ENCODE measurements around the gene DSG3. TPM values are rescaled to one million over a fixed set of nuclear protein-coding genes. Genes with fewer than 3 reads are reported as not detected.

The DSG3 gene
- total RNA-seq, 2 experiments from 2014 or later = not detected

DNA sequence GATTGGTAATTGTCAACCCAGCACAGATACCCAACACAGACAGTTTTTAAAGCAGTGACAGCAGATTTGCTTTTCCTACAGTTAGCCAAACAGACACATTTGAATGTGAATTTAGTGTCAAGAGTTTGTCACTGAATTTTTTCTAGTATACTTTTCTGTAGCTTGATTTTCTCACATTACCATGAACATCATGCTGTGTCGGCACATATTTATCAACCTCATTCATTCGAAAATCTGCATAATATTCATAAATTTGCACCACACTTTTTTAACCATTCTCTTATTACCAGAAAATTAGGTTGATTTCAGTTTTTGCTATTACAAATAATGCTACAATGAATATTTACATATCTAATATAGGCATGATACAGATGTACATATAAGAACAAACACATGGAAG is 27.0 kb upstream of the DSG3 start:
- no peak for DNase-seq
- H3K36me3 Mint-ChIP-seq = no peaks in the 10 kb centered on the region
- H3K27ac Mint-ChIP-seq = no peak overlapping the region
- no peaks in the 10 kb centered on the region for H3K27me3 Mint-ChIP-seq
- H3K4me1 Mint-ChIP-seq = no peaks in the 10 kb centered on the region
- H3K4me3 Mint-ChIP-seq = no peak overlapping the region
- H3K9me3 Mint-ChIP-seq = peaks cover 3% of the 10 kb centered on the region

GRCh38 chr18:31424383-31424988 is 23.1 kb upstream of the DSG3 start:
- Mint-ChIP-seq H3K27ac (no peak overlapping the region), H3K9me3 (no peaks in the 10 kb centered on the region), H3K27me3 (no peaks in the 10 kb centered on the region), H3K4me3 (no peak overlapping the region), H3K4me1 (no peaks in the 10 kb centered on the region), H3K36me3 (no peaks in the 10 kb centered on the region)
- peak; percentile 3 for DNase-seq

DNA sequence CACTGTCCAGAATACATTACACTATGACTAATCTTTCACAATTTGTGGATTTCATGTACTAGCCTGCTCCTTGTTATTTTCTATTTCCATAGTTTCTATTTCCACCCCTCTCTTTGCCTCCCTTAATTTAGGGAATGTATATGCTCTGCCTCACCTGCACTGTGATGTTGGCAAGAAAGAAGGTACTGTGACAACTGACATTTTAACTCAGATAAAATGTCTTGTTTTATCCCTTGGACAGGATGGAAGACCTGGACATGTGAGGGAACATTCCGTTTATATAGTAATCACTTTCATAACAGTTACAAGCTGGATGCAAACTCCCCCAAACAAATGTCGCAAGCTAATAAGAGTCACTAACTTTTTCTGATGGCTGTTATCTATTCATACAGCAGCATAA is 21.5 kb upstream of the DSG3 start:
- DNase-seq = no peak
- Mint-ChIP-seq H3K4me3 (no peak overlapping the region), H3K27ac (no peak overlapping the region), H3K4me1 (no peaks in the 10 kb centered on the region), H3K27me3 (no peaks in the 10 kb centered on the region), H3K9me3 (no peaks in the 10 kb centered on the region), H3K36me3 (no peaks in the 10 kb centered on the region)

GRCh38 chr18:31426871-31427406 is 20.6 kb upstream of the DSG3 start:
- Mint-ChIP-seq H3K27ac (no peak overlapping the region), H3K9me3 (no peaks in the 10 kb centered on the region), H3K4me1 (no peaks in the 10 kb centered on the region), H3K4me3 (no peak overlapping the region), H3K27me3 (no peaks in the 10 kb centered on the region), H3K36me3 (no peaks in the 10 kb centered on the region)
- no peak for DNase-seq

DNA sequence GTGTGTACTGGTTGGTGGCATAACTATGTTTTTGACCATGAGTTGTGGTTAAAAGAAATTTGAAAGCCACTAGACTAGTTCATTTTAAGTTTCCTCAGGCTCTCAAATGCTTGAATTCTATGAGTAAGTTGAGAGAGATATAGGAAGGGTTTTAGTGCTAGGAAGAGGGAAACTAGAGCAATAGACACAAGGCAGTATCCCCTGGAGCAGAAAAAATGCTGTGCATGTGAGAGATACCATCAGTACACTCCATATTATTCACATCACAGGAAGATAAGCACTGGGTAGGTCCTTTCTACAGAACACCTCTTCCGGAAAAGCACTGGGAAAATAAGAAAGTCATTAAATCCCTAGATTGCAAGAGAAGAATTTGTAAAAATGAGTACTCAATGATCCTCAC is 19.3 kb upstream of the DSG3 start:
- no peak for DNase-seq
- Mint-ChIP-seq H3K4me1 (no peaks in the 10 kb centered on the region), H3K9me3 (peaks cover 2% of the 10 kb centered on the region), H3K4me3 (no peak overlapping the region), H3K27ac (no peak overlapping the region), H3K27me3 (no peaks in the 10 kb centered on the region), H3K36me3 (no peaks in the 10 kb centered on the region)

GRCh38 chr18:31429623-31430022 is 17.9 kb upstream of the DSG3 start:
- Mint-ChIP-seq H3K9me3 (peaks cover 2% of the 10 kb centered on the region), H3K4me1 (no peaks in the 10 kb centered on the region), H3K36me3 (no peaks in the 10 kb centered on the region), H3K27me3 (no peaks in the 10 kb centered on the region), H3K27ac (no peak overlapping the region), H3K4me3 (no peak overlapping the region)
- DNase-seq = no peak

DNA sequence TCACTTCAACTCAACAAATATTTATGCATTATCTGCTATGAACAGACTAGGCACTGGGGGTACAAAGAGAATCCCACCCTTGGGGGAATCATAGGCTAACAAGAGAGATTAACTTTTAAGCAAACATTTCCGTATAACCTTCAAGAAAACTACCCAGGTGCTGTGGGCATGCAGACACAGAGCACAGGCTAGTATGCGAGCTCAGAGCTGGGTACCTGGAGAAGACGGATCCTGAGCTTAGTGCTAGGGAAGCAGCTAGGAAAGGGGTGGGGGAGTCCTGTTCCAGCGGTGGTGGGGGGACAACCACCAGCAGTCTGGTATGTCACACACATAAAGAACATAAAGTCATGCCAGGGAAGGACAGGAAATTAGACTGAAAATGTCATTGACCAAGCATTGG is 17.5 kb upstream of the DSG3 start:
- Mint-ChIP-seq H3K9me3 (peaks cover 2% of the 10 kb centered on the region), H3K27ac (no peak overlapping the region), H3K4me3 (no peak overlapping the region), H3K4me1 (no peaks in the 10 kb centered on the region), H3K27me3 (no peaks in the 10 kb centered on the region), H3K36me3 (no peaks in the 10 kb centered on the region)
- no peak for DNase-seq

GRCh38 chr18:31430554-31430953 is 17.0 kb upstream of the DSG3 start:
- Mint-ChIP-seq H3K4me1 (no peaks in the 10 kb centered on the region), H3K27ac (no peak overlapping the region), H3K4me3 (no peak overlapping the region), H3K27me3 (no peaks in the 10 kb centered on the region), H3K36me3 (no peaks in the 10 kb centered on the region), H3K9me3 (peaks cover 2% of the 10 kb centered on the region)
- DNase-seq = no peak

GRCh38 chr18:31432316-31432715 is 15.2 kb upstream of the DSG3 start:
- no peak overlapping the region for H3K4me3 Mint-ChIP-seq
- no peaks in the 10 kb centered on the region for H3K36me3 Mint-ChIP-seq

DNA sequence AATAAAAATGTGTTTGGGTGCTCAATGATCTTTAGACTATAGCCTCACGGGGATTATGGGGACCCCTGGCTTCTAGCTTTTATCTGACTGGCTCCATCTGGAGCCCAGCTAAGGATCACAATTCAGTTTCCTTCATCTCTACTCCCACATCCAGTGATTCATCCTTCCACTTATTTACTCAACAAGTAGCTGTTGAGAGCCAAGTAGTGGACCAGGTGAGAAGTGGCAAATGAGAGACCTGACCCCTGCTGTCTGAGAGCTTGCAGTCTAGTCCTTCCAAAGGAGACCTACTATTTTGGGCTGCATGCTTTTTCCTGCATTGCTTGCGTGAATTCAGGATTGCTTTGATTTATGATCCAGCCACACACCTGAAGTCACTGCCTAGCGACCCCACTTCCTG is 10.7 kb upstream of the DSG3 start:
- H3K4me1 Mint-ChIP-seq = no peaks in the 10 kb centered on the region
- H3K36me3 Mint-ChIP-seq = no peaks in the 10 kb centered on the region
- H3K27me3 Mint-ChIP-seq = no peaks in the 10 kb centered on the region
- no peak overlapping the region for H3K27ac Mint-ChIP-seq
- peaks cover 2% of the 10 kb centered on the region for H3K9me3 Mint-ChIP-seq
- H3K4me3 Mint-ChIP-seq = no peak overlapping the region
- DNase-seq = no peak

More at GRCh38 chr18:31432316-31432715, 15.2 kb upstream of the DSG3 start:
- H3K4me1 Mint-ChIP-seq = no peaks in the 10 kb centered on the region
- H3K27ac Mint-ChIP-seq = no peak overlapping the region
- no peaks in the 10 kb centered on the region for H3K27me3 Mint-ChIP-seq
- DNase-seq = no peak
- peaks cover 2% of the 10 kb centered on the region for H3K9me3 Mint-ChIP-seq

DNA sequence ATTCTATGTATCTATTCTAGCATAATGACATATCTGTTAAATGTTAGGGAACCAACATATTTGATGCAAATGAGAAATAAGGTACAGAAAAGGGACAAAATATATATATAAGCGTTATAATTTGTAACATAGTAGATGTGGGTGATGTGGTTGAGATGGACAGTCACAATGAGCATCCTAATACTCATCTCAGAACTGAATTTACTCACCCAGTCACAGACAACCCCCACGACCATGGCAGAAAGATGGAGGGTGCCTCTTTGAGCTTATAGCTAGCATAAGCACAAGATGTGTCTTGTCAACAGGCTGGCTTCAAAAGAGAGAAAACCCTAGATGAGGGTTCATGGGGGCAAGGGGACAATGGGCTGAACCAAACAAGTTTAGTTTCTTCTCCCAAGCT is 9.1 kb upstream of the DSG3 start:
- H3K9me3 Mint-ChIP-seq = no peaks in the 10 kb centered on the region
- H3K4me1 Mint-ChIP-seq = no peaks in the 10 kb centered on the region
- H3K27ac Mint-ChIP-seq = no peak overlapping the region
- H3K36me3 Mint-ChIP-seq = no peaks in the 10 kb centered on the region
- H3K27me3 Mint-ChIP-seq = no peaks in the 10 kb centered on the region
- no peak overlapping the region for H3K4me3 Mint-ChIP-seq
- DNase-seq = no peak

GRCh38 chr18:31439807-31440325 is 7.7 kb upstream of the DSG3 start:
- H3K36me3 Mint-ChIP-seq = no peaks in the 10 kb centered on the region
- H3K27me3 Mint-ChIP-seq = no peaks in the 10 kb centered on the region
- no peak overlapping the region for H3K4me3 Mint-ChIP-seq
- no peak for DNase-seq
- no peaks in the 10 kb centered on the region for H3K4me1 Mint-ChIP-seq
- no peak overlapping the region for H3K27ac Mint-ChIP-seq
- no peaks in the 10 kb centered on the region for H3K9me3 Mint-ChIP-seq

- Mint-ChIP-seq H3K4me3 (no peak overlapping the region), H3K27ac (no peak overlapping the region), H3K36me3 (no peaks in the 10 kb centered on the region), H3K27me3 (no peaks in the 10 kb centered on the region), H3K4me1 (no peaks in the 10 kb centered on the region), H3K9me3 (no peaks in the 10 kb centered on the region)
- no peak for DNase-seq
These were observed 6.8 kb upstream of the DSG3 start for GRCh38 chr18:31440787-31441186.

DNA sequence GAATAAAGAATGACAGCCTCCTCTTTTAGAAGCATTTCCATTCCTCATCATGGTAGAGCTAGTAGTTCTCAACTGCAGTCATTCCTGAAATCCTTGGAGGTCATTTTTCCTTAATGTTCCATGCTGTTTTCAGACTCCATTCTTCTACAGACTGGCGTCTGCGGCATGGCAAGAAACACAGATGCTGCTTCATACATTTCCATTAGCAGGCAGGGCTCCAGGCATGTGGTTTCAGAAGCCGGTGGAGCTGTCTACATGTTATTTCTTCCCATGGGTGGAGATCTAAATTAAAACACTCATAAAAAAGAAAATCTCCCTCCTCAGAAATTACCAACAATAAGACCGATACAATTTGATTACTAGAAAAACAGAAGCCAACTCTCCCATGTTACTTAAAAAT is 6.0 kb upstream of the DSG3 start:
- Mint-ChIP-seq H3K27me3 (no peaks in the 10 kb centered on the region), H3K27ac (no peak overlapping the region), H3K4me3 (no peak overlapping the region), H3K36me3 (no peaks in the 10 kb centered on the region), H3K9me3 (no peaks in the 10 kb centered on the region), H3K4me1 (no peaks in the 10 kb centered on the region)
- DNase-seq = no peak

GRCh38 chr18:31444142-31444541 is 3.4 kb upstream of the DSG3 start:
- Mint-ChIP-seq H3K36me3 (no peaks in the 10 kb centered on the region), H3K9me3 (no peaks in the 10 kb centered on the region), H3K4me3 (no peak overlapping the region), H3K27me3 (no peaks in the 10 kb centered on the region), H3K27ac (no peak overlapping the region), H3K4me1 (no peaks in the 10 kb centered on the region)
- no peak for DNase-seq

GRCh38 chr18:31445908-31446307 is 1.6 kb upstream of the DSG3 start:
- Mint-ChIP-seq H3K36me3 (no peaks in the 10 kb centered on the region), H3K4me1 (no peaks in the 10 kb centered on the region), H3K27ac (no peak overlapping the region), H3K4me3 (no peak overlapping the region), H3K9me3 (no peaks in the 10 kb centered on the region), H3K27me3 (no peaks in the 10 kb centered on the region)
- no peak for DNase-seq
